ENCODE data around the gene TP53AIP1. TPM values are rescaled to one million over a fixed set of nuclear protein-coding genes. Genes with fewer than 3 reads are reported as not detected.

TP53AIP1 gene
- total RNA-seq, 1 experiment from 2014 or later = not detected

- H2BK120ac ChIP-seq (ENCODE audit: low read depth, low read length, poor library complexity, severe bottlenecking) = no peak overlapping the region
- no CpG with 5 or more reads among the region's 7 CpGs for WGBS (ENCODE audit: extremely low coverage, insufficient read length, low lambda C conversion rate)
- H3K4me1 Mint-ChIP-seq = no peaks in the 10 kb centered on the region
- H3K79me2 ChIP-seq (ENCODE audit: insufficient read depth, low read length) = no peaks in the 10 kb centered on the region
- no peaks in the 10 kb centered on the region for H3K4me1 ChIP-seq (ENCODE audit: insufficient read depth, low read length)
- no peak overlapping the region for H2BK20ac ChIP-seq (ENCODE audit: low read depth, low read length, poor library complexity, severe bottlenecking)
- H3K9me3 ChIP-seq (ENCODE audit: control insufficient read depth, low read depth, low read length) = no peaks in the 10 kb centered on the region
- H3K27me3 Mint-ChIP-seq (ENCODE audit: low read depth) = no peaks in the 10 kb centered on the region
- H3K18ac ChIP-seq (ENCODE audit: insufficient read length, low read depth, low read length) = no peak overlapping the region
- H4K5ac ChIP-seq (ENCODE audit: insufficient read length, low read depth, low read length) = no peak overlapping the region
- H2AK5ac ChIP-seq (ENCODE audit: insufficient read length, low read length) = no peak overlapping the region
- no peak overlapping the region for H3K9ac ChIP-seq (ENCODE audit: extremely low read depth, insufficient read length, low read length)
- no peaks in the 10 kb centered on the region for H4K20me1 ChIP-seq (ENCODE audit: control insufficient read depth, insufficient read depth, insufficient read length)
- no peak overlapping the region for H3K4ac ChIP-seq (ENCODE audit: low read depth, low read length)
- no peak overlapping the region for H2AFZ ChIP-seq (ENCODE audit: low read length)
- H3K4me2 ChIP-seq (ENCODE audit: insufficient read depth, insufficient read length, low read length) = no peak overlapping the region
- no peak overlapping the region for H4K8ac ChIP-seq (replicated peaks; ENCODE audit: insufficient read length, low read depth, low read length)
- H3K56ac ChIP-seq (ENCODE audit: insufficient read length, low read depth, low read length) = no peak overlapping the region
- H3K9me3 Mint-ChIP-seq = no peaks in the 10 kb centered on the region
- no peak overlapping the region for H3K23ac ChIP-seq (ENCODE audit: insufficient read length, low read depth, low read length)
- H2BK12ac ChIP-seq (ENCODE audit: insufficient read length, low read depth, low read length) = no peak overlapping the region
- H3K36me3 Mint-ChIP-seq (ENCODE audit: insufficient read depth in 1 of 3, low read depth in 3 of 3) = peaks cover 4 to 28% (median 24%) of the 10 kb centered on the region in 3 experiments; a peak in 6 of 7 replicates
- no peak overlapping the region for H3K4me3 Mint-ChIP-seq
- no peak overlapping the region for H3K27ac Mint-ChIP-seq
- H3K14ac ChIP-seq (ENCODE audit: insufficient read depth, low read length) = no peak overlapping the region; the same call in 1 of the 2 replicates
- DNase-seq = no peak
- H3K23me2 ChIP-seq (ENCODE audit: insufficient read length, low read depth, low read length, poor library complexity, severe bottlenecking) = no peaks in the 10 kb centered on the region
- no peak overlapping the region for H3K27ac ChIP-seq (ENCODE audit: insufficient read length, low read depth, low read length)
- H2BK5ac ChIP-seq (ENCODE audit: insufficient read length, low read length) = peak overlapping the region; percentile 55
- H3K27me3 ChIP-seq (ENCODE audit: insufficient read depth, low read length) = no peaks in the 10 kb centered on the region
- no peak overlapping the region for H4K91ac ChIP-seq (ENCODE audit: insufficient read length, low read depth, low read length)
- H3K79me1 ChIP-seq (ENCODE audit: insufficient read depth, low read depth, low read length, poor library complexity, severe bottlenecking) = no peaks in the 10 kb centered on the region
- no peak for TF ChIP-seq CTCF (conservative IDR thresholded peaks at IDR 0.05)
- H2BK15ac ChIP-seq (ENCODE audit: low read depth, low read length) = no peak overlapping the region
- H3T11ph ChIP-seq (ENCODE audit: low read length) = no peak overlapping the region
These were observed 38.6 kb upstream of the TP53AIP1 start for GRCh38 chr11:128981254-128981653.
